Trophoblast cell (in vitro differentiated cells and primary cell): ENCODE data around the gene SLC35G1.
A peak's percentile ranks its signal among the peaks of the same experiment; 100 is the strongest.

Experiments used
- DNase-seq, 2 donors: peaks; one replicate each; pipeline ENCODE4 v3.0.0-alpha.2; 2016
- H2AFZ ChIP-seq: 2 replicates; pipeline ENCODE4 v1.6.1; 2013; ENCODE audit warnings: low read length, moderate library complexity, mild to moderate bottlenecking; ENCODE audit not compliant: insufficient read depth, poor library complexity
- H2AK5ac ChIP-seq: 2 replicates; pipeline ENCODE4 v1.6.1; 2013; ENCODE audit warnings: mild to moderate bottlenecking, low read length
- H2BK120ac ChIP-seq: 2 replicates; pipeline ENCODE4 v1.6.1; 2013; ENCODE audit warnings: low read length, mild to moderate bottlenecking, moderate library complexity; ENCODE audit not compliant: insufficient read depth, poor library complexity
- H2BK12ac ChIP-seq: 2 replicates; pipeline ENCODE4 v1.6.1; 2013; ENCODE audit warnings: mild to moderate bottlenecking, low read length, moderate library complexity
- H2BK5ac ChIP-seq: 2 replicates; pipeline ENCODE4 v1.6.1; 2013; ENCODE audit warnings: low read length, low read depth, moderate library complexity, mild to moderate bottlenecking; ENCODE audit not compliant: poor library complexity
- H3K14ac ChIP-seq: 2 replicates; pipeline ENCODE4 v1.6.1; 2013; ENCODE audit warnings: mild to moderate bottlenecking, low read length
- H3K18ac ChIP-seq: 2 replicates; pipeline ENCODE4 v1.6.1; 2013; ENCODE audit warnings: mild to moderate bottlenecking, low read length
- H3K23ac ChIP-seq: 2 replicates; pipeline ENCODE4 v1.6.1; 2013; ENCODE audit warnings: low read length
- H3K27ac ChIP-seq: 2 replicates; pipeline ENCODE4 v1.5.1; 2013; ENCODE audit warnings: low read depth, mild to moderate bottlenecking, inconsistent platforms, low read length, moderate library complexity
- H3K27me3 ChIP-seq: 2 replicates; pipeline ENCODE4 v1.6.1; 2013; ENCODE audit warnings: inconsistent platforms, mild to moderate bottlenecking, low read length, moderate library complexity; ENCODE audit not compliant: insufficient read depth
- H3K36me3 ChIP-seq, 2 experiments: 1 replicate in 1 of 2; 2 replicates in 1 of 2; pipeline ENCODE4 v1.6.1; 2013; ENCODE audit warnings: low read length in 2 of 2, mild to moderate bottlenecking in 2 of 2, moderate library complexity in 1 of 2; ENCODE audit not compliant: insufficient read depth in 2 of 2, control insufficient read depth in 1 of 2
- H3K4ac ChIP-seq: 2 replicates; pipeline ENCODE4 v1.6.1; 2013; ENCODE audit warnings: low read depth, mild to moderate bottlenecking, low read length, moderate library complexity
- H3K4me1 ChIP-seq, 2 experiments: 1 replicate in 1 of 2; 2 replicates in 1 of 2; pipeline ENCODE4 v1.6.1; 2013; ENCODE audit warnings: low read length in 2 of 2, mild to moderate bottlenecking in 2 of 2, moderate library complexity in 1 of 2; ENCODE audit not compliant: insufficient read depth in 2 of 2, control insufficient read depth in 1 of 2
- H3K4me2 ChIP-seq: 2 replicates; pipeline ENCODE4 v1.6.1; 2013; ENCODE audit warnings: inconsistent platforms, mild to moderate bottlenecking, low read length, moderate library complexity
- H3K4me3 ChIP-seq: 2 replicates; pipeline ENCODE4 v1.5.1; 2013; ENCODE audit warnings: mild to moderate bottlenecking, low read depth, low read length, inconsistent platforms
- H3K79me1 ChIP-seq: one replicate; pipeline ENCODE4 v1.6.1; 2013; ENCODE audit warnings: low read length
- H3K79me2 ChIP-seq: 2 replicates; pipeline ENCODE4 v1.6.1; 2013; ENCODE audit warnings: low read length, mild to moderate bottlenecking; ENCODE audit not compliant: control insufficient read depth, insufficient read depth, poor library complexity
- H3K9ac ChIP-seq: 2 replicates; pipeline ENCODE4 v1.6.1; 2013; ENCODE audit warnings: mild to moderate bottlenecking, low read length
- H3K9me3 ChIP-seq: 2 replicates; pipeline ENCODE4 v1.6.1; 2013; ENCODE audit warnings: low read depth, mild to moderate bottlenecking, control low read depth, inconsistent platforms, low read length; ENCODE audit not compliant: insufficient read depth
- H4K12ac ChIP-seq: 2 replicates; pipeline ENCODE4 v1.6.1; 2013; ENCODE audit warnings: low read depth, mild to moderate bottlenecking, low read length, moderate library complexity
- H4K8ac ChIP-seq: 2 replicates; pipeline ENCODE4 v1.6.1; 2013; ENCODE audit warnings: low read depth, mild to moderate bottlenecking, low read length, moderate library complexity
- H4K91ac ChIP-seq: one replicate; pipeline ENCODE4 v1.6.1; 2013; ENCODE audit warnings: low read depth, mild to moderate bottlenecking, low read length, moderate library complexity
- WGBS: extraction: QIAGEN DNeasy Blood & Tissue Kit; methylation state at CpG from one replicate; pipeline ENCODE4 v1.1.7; 2013; ENCODE audit warnings: missing lambda C conversion rate; ENCODE audit not compliant: insufficient read length, insufficient coverage; ENCODE audit errors: extremely low coverage; 5-methylcytosine and 5-hydroxymethylcytosine counted together

Gene SLC35G1

GRCh38 chr10:93915598-93915997 is 21.8 kb downstream of the SLC35G1 start:
- no peak for DNase-seq
- Histone ChIP-seq H3K27me3 (no peaks in the 10 kb centered on the region), H3K79me1 (no peaks in the 10 kb centered on the region), H4K12ac (no peak overlapping the region), H3K18ac (no peak overlapping the region), H3K4me3 (no peak overlapping the region), H3K36me3 (no peaks in the 10 kb centered on the region), H4K91ac (no peak overlapping the region), H3K4ac (no peak overlapping the region), H3K9ac (no peak overlapping the region), H3K23ac (no peak overlapping the region), H3K9me3 (no peaks in the 10 kb centered on the region), H2AFZ (no peak overlapping the region), H2BK5ac (no peak overlapping the region), H3K14ac (no peak overlapping the region), H3K4me1 (no peaks in the 10 kb centered on the region), H4K8ac (no peak overlapping the region), H3K27ac (no peak overlapping the region), H3K79me2 (no peaks in the 10 kb centered on the region), H2BK12ac (no peak overlapping the region), H3K4me2 (no peak overlapping the region), H2AK5ac (no peak overlapping the region), H2BK120ac (no peak overlapping the region)
- no CpG with 5 or more reads among the region's 6 CpGs for WGBS

DNA sequence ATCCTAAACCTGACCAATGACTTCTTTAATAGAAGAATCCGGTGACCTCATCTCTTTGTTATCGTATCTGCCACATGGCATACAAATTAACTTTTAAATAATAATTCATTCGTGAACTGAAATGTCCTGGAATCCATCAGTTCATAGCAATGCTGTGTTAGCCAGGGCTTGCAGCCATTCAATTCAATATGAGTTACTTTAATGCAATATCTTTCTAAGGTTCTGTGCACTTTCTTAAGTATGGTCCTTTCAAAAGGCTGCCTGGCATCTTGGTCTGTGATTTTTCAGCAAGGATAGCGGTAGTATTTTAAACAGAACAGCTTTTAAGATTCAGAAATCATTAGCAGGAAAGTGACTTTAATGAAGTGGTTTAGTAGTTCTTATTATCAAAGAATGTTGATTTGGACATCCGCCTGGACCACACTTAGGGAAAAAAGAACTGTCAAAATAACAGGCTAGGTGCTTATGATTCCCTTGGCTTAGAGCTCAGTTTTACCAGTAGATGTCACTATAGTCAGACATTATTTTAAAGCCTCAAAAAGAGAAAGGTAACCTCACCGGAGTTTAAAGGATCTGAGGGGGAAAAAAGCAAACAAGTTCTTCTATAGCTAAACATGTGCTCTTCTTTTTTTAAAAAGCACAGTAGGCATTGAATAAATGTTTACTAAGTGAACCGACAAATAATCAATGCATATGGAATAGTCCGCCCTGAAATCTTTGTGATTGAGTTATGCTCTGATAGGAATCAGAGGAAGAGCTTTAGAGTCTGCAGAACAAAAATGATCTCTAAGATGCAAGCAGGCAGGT is 22.7 kb downstream of the SLC35G1 start:
- H3K4me2 ChIP-seq: no peak overlapping the region
- no peak overlapping the region for H3K14ac ChIP-seq
- no peak overlapping the region for H2AFZ ChIP-seq
- no peak overlapping the region for H2BK120ac ChIP-seq
- WGBS: no CpG with 5 or more reads among the region's 8 CpGs
- no peak overlapping the region for H4K91ac ChIP-seq
- H3K9me3 ChIP-seq: no peaks in the 10 kb centered on the region
- no peak overlapping the region for H3K18ac ChIP-seq
- no peaks in the 10 kb centered on the region for H3K36me3 ChIP-seq
- H3K79me1 ChIP-seq: no peaks in the 10 kb centered on the region
- H3K27me3 ChIP-seq: no peaks in the 10 kb centered on the region
- H2BK12ac ChIP-seq: no peak overlapping the region
- H4K12ac ChIP-seq: no peak overlapping the region
- H3K79me2 ChIP-seq: no peaks in the 10 kb centered on the region
- H3K23ac ChIP-seq: no peak overlapping the region
- no peak overlapping the region for H3K4ac ChIP-seq
- no peaks in the 10 kb centered on the region for H3K4me1 ChIP-seq
- H3K4me3 ChIP-seq: no peak overlapping the region
- peak in 1 of 2 donors; percentile 64 for DNase-seq
- H2AK5ac ChIP-seq: no peak overlapping the region
- H4K8ac ChIP-seq: no peak overlapping the region
- H2BK5ac ChIP-seq: no peak overlapping the region
- no peak overlapping the region for H3K9ac ChIP-seq
- no peak overlapping the region for H3K27ac ChIP-seq

DNA sequence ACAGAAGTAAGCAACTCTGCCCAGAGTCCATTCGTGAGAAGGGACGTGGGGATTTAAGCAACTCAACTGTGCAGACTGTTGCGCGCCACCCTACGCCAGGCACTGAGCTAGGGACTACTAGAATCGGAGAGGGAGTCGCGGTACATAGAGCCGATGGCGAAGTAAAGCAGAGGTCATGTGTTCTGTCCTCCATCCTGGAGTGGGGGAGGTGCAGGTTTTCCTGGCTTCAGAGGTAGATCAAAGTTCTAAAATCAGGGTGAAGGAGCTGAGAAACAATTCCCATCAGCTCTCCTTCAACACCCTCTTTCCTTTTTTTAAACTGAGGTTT is 23.2 kb downstream of the SLC35G1 start:
- no peaks in the 10 kb centered on the region for H3K79me1 ChIP-seq
- no peak overlapping the region for H2BK5ac ChIP-seq
- no peaks in the 10 kb centered on the region for H3K27me3 ChIP-seq
- no peak overlapping the region for H3K4me3 ChIP-seq
- H3K4me2 ChIP-seq: no peak overlapping the region
- no peak overlapping the region for H2BK120ac ChIP-seq
- no peaks in the 10 kb centered on the region for H3K9me3 ChIP-seq
- no peaks in the 10 kb centered on the region for H3K79me2 ChIP-seq
- no peak overlapping the region for H2BK12ac ChIP-seq
- H2AFZ ChIP-seq: no peak overlapping the region
- no peak overlapping the region for H2AK5ac ChIP-seq
- no peaks in the 10 kb centered on the region for H3K4me1 ChIP-seq
- H3K18ac ChIP-seq: no peak overlapping the region
- H4K91ac ChIP-seq: no peak overlapping the region
- DNase-seq: no peak
- H3K9ac ChIP-seq: no peak overlapping the region
- no peak overlapping the region for H3K23ac ChIP-seq
- no peak overlapping the region for H4K12ac ChIP-seq
- no peak overlapping the region for H3K14ac ChIP-seq
- no peak overlapping the region for H4K8ac ChIP-seq
- no peak overlapping the region for H3K4ac ChIP-seq
- no peaks in the 10 kb centered on the region for H3K36me3 ChIP-seq
- no CpG with 5 or more reads among the region's 10 CpGs for WGBS
- H3K27ac ChIP-seq: no peak overlapping the region

DNA sequence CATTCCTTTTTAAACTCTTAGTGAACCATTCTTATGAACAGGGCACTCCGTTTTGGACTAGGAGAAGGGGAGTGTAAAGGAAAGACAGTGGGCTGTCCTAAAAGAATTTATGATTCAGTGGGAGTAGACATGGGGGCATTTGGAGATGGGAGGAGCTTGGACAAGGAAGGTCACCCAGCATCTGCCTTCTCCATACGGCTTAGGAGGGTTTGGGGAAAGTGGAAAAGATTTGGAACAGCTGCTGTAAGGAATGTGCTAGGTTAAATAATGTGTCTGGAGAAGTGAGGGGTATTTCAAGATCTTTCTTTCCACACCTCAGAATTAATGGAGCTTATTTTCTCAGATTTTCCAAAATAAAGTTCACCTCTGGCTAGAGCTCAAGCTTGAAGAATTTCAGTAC is 24.0 kb downstream of the SLC35G1 start:
- Histone ChIP-seq H2BK120ac (no peak overlapping the region), H4K12ac (no peak overlapping the region), H4K91ac (no peak overlapping the region), H3K4ac (no peak overlapping the region), H3K18ac (no peak overlapping the region), H3K4me1 (no peaks in the 10 kb centered on the region), H3K23ac (no peak overlapping the region), H3K27me3 (no peaks in the 10 kb centered on the region), H3K4me3 (no peak overlapping the region), H2BK12ac (no peak overlapping the region), H3K9me3 (no peaks in the 10 kb centered on the region), H2AK5ac (no peak overlapping the region), H3K79me1 (no peaks in the 10 kb centered on the region), H3K14ac (no peak overlapping the region), H2AFZ (no peak overlapping the region), H3K4me2 (no peak overlapping the region), H2BK5ac (no peak overlapping the region), H4K8ac (no peak overlapping the region), H3K27ac (no peak overlapping the region), H3K79me2 (no peaks in the 10 kb centered on the region), H3K9ac (no peak overlapping the region), H3K36me3 (no peaks in the 10 kb centered on the region)
- DNase-seq: no peak
- no CpG with 5 or more reads among the region's 2 CpGs for WGBS
